ENCODE data around the gene CUX1. TPM values are rescaled to one million over a fixed set of nuclear protein-coding genes. Genes with fewer than 3 reads are reported as not detected.

CUX1 gene
- total RNA-seq, 1 donor from 2014 or later = 66.4 TPM

DNA sequence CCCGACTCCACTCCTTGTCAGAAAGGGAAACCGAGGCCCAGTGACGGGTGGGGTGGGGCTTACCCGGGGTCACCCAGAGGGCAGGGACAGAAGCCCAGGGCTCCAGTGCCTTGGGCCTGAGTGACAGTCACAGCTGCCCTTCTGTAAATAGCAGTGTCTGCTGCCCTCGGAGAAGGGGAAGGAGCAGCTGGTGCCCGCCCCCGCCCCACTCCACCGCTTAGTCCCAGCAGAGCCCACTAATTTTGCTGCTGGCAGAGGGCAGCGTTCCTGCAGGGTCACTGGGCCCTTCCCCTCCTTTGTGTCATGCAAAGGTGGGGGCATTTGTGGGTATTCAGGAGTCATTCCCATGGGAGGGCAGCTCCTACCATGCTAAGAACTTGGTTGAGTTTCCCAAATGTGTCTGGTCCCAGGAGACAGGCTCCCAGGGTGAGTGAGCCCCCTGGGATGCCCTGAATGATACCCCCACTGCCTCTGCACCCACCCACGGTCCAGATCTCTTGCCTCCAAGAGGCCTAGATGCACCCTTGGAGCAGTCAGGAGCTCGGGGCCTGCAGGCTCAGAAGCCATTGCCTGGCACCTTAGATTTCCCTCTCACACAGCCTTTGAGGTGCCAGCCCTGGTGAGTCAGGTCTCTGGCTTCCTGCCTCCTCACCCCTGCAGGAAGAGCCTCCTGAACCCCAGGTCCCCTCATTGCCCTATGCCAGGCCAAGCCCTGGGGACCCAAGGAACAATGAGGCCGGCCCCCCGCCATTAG, 486.4 kb downstream of the CUX1 start:
- Histone ChIP-seq H3K4me3 (no peak overlapping the region), H2AFZ (replicated peaks) (no peak overlapping the region), H3K9me3 (ENCODE audit: low read depth) (no peaks in the 10 kb centered on the region), H3K27ac (no peak overlapping the region), H3F3A (ENCODE audit: low read depth) (no peaks in the 10 kb centered on the region), H3K9ac (no peak overlapping the region), H3K79me2 (ENCODE audit: low read depth) (no peaks in the 10 kb centered on the region), H3K36me3 (no peaks in the 10 kb centered on the region), H3K4me2 (no peak overlapping the region), H3K27me3 (peaks cover 18% of the 10 kb centered on the region), H3K4me1 (peaks cover 11% of the 10 kb centered on the region), H4K20me1 (ENCODE audit: low read depth) (peaks cover 44% of the 10 kb centered on the region)
- no peak overlapping the region for H3K4me3 Mint-ChIP-seq
- no peaks in the 10 kb centered on the region for H3K9me3 Mint-ChIP-seq
- no peak overlapping the region for H3K27ac Mint-ChIP-seq
- peak; percentile 1 for DNase-seq (ENCODE audit: low spot score)
- peaks cover 2% of the 10 kb centered on the region for H3K36me3 Mint-ChIP-seq
- no peak for TF ChIP-seq EZH2phosphoT487 (IDR thresholded peaks at IDR 0.05)
- no peak for TF ChIP-seq EZH2 (IDR thresholded peaks at IDR 0.05)
- TF ChIP-seq, protein P1, sequence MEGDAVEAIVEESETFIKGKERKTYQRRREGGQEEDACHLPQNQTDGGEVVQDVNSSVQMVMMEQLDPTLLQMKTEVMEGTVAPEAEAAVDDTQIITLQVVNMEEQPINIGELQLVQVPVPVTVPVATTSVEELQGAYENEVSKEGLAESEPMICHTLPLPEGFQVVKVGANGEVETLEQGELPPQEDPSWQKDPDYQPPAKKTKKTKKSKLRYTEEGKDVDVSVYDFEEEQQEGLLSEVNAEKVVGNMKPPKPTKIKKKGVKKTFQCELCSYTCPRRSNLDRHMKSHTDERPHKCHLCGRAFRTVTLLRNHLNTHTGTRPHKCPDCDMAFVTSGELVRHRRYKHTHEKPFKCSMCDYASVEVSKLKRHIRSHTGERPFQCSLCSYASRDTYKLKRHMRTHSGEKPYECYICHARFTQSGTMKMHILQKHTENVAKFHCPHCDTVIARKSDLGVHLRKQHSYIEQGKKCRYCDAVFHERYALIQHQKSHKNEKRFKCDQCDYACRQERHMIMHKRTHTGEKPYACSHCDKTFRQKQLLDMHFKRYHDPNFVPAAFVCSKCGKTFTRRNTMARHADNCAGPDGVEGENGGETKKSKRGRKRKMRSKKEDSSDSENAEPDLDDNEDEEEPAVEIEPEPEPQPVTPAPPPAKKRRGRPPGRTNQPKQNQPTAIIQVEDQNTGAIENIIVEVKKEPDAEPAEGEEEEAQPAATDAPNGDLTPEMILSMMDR (IDR thresholded peaks at IDR 0.05) = no peak
- peaks cover 6% of the 10 kb centered on the region for H3K4me1 Mint-ChIP-seq
- peaks cover 2% of the 10 kb centered on the region for H3K27me3 Mint-ChIP-seq (ENCODE audit: insufficient read depth, low read depth)

DNA sequence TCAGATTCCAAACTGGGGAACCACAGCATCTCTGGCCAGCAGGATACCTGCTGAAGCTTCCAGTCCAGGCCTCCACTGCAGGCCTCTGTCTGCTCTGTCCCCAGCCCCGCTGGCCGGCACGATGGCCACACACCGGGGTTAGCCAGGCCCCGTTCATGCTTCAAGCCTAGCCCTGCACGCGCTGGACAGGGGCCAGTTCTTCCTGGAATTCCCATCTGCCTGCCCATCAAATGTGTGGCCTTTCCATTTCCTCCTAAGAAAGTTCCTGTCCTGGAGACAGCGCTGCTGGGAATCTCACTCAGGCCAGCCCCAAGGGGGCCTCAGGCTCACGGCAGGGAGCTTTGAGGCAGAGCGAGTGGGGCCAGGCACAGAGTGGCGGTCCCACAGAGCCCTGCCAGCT, 487.2 kb downstream of the CUX1 start:
- H3K27ac Mint-ChIP-seq = no peak overlapping the region
- no peaks in the 10 kb centered on the region for H3F3A ChIP-seq (ENCODE audit: low read depth)

DNA sequence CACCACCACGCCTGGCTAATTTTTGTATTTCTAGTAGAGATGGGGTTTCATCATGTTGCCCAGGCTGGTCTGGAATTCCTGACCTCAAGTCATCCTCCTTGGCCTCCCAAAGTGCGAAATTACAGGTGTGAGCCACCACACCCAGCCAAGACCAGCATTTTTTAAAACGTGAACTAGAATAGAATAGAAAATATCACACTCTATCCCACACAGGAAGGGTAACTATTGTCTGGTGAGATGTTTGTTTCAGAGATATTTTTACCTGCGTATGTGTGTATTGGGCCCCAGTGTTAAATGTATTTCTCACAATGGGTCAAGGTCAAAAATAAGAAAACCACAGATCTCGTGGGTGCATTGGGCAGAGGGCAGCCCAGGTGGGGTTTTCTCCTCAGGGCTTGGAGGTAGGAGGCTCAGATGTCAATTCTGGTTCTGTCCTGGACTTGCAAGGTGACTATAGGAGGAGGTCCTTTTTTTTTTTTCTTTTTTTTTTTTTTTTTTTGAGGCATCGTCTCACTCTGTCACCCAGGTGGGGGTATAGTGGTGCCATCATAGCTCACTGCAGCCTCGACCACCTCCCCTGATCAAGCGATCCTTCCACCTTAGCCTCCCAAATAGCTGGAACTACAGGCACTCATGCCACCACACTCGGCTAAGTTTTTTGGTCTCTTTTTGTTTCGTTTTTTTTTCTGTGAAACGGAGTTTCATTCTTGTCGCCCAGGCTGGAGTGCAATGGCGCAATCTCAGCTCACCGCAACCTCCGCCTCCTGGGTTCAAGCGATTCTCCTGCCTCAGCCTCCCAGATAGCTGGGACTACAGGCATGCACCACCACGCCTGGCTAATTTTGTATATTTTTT, 488.2 kb downstream of the CUX1 start:
- Mint-ChIP-seq H3K9me3 (no peaks in the 10 kb centered on the region), H3K36me3 (peaks cover 4% of the 10 kb centered on the region), H3K27ac (no peak overlapping the region), H3K4me3 (peak overlapping the region; percentile 50), H3K27me3 (ENCODE audit: insufficient read depth, low read depth) (peaks cover 7% of the 10 kb centered on the region), H3K4me1 (peaks cover 6% of the 10 kb centered on the region)
- no peak overlapping the region for H3K9ac ChIP-seq
- no peaks in the 10 kb centered on the region for H3K9me3 ChIP-seq (ENCODE audit: low read depth)
- no peak overlapping the region for H2AFZ ChIP-seq (replicated peaks)
- no peak overlapping the region for H3K4me2 ChIP-seq
- TF ChIP-seq EZH2phosphoT487 (IDR thresholded peaks at IDR 0.05) = no peak
- TF ChIP-seq, protein P1 (IDR thresholded peaks at IDR 0.05) = no peak
- no peak for TF ChIP-seq EZH2 (IDR thresholded peaks at IDR 0.05)
- DNase-seq (ENCODE audit: low spot score) = no peak
- no peak overlapping the region for H3K4me3 ChIP-seq
- H3K27ac ChIP-seq = no peak overlapping the region
- H3K79me2 ChIP-seq (ENCODE audit: low read depth) = no peaks in the 10 kb centered on the region
- H3F3A ChIP-seq (ENCODE audit: low read depth) = no peaks in the 10 kb centered on the region
- H3K4me1 ChIP-seq = peaks cover 11% of the 10 kb centered on the region
- H3K27me3 ChIP-seq = peaks cover 3% of the 10 kb centered on the region
- H3K36me3 ChIP-seq = no peaks in the 10 kb centered on the region
- H4K20me1 ChIP-seq (ENCODE audit: low read depth) = peaks cover 41% of the 10 kb centered on the region

More for the DNA sequence above, 487.2 kb downstream of the CUX1 start:
- Mint-ChIP-seq H3K36me3 (peaks cover 2% of the 10 kb centered on the region), H3K4me1 (peaks cover 6% of the 10 kb centered on the region), H3K27me3 (ENCODE audit: insufficient read depth, low read depth) (peaks cover 4% of the 10 kb centered on the region), H3K4me3 (no peak overlapping the region), H3K9me3 (no peaks in the 10 kb centered on the region)
- peaks cover 11% of the 10 kb centered on the region for H3K4me1 ChIP-seq
- no peak overlapping the region for H3K9ac ChIP-seq
- H3K9me3 ChIP-seq (ENCODE audit: low read depth) = no peaks in the 10 kb centered on the region
- H3K36me3 ChIP-seq = no peaks in the 10 kb centered on the region
- no peak overlapping the region for H2AFZ ChIP-seq (replicated peaks)
- peaks cover 43% of the 10 kb centered on the region for H4K20me1 ChIP-seq (ENCODE audit: low read depth)
- no peaks in the 10 kb centered on the region for H3K79me2 ChIP-seq (ENCODE audit: low read depth)
- H3K4me2 ChIP-seq = no peak overlapping the region
- H3K4me3 ChIP-seq = no peak overlapping the region
- no peak overlapping the region for H3K27ac ChIP-seq
- H3K27me3 ChIP-seq = peaks cover 12% of the 10 kb centered on the region
- no peak for DNase-seq (ENCODE audit: low spot score)
- TF ChIP-seq, protein P1 (IDR thresholded peaks at IDR 0.05) = no peak
- no peak for TF ChIP-seq EZH2phosphoT487 (IDR thresholded peaks at IDR 0.05)
- no peak for TF ChIP-seq EZH2 (IDR thresholded peaks at IDR 0.05)

All from neural progenitor cell (in vitro differentiated cells).